Nucleus accumbens (tissue), 56 donors: Measurements from ENCODE around the gene FGF8.
"Not testable (repeated sequence)": the region's sequence is repeated elsewhere in the genome, so short reads cannot be mapped to it uniquely, and the experiment has no call there.

Experiments used
- DNase-seq, 56 donors: peaks; one replicate each; lab custom pipeline; 2025; lab: John Stamatoyannopoulos, UW

The FGF8 gene, protein sequence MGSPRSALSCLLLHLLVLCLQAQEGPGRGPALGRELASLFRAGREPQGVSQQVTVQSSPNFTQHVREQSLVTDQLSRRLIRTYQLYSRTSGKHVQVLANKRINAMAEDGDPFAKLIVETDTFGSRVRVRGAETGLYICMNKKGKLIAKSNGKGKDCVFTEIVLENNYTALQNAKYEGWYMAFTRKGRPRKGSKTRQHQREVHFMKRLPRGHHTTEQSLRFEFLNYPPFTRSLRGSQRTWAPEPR

DNA sequence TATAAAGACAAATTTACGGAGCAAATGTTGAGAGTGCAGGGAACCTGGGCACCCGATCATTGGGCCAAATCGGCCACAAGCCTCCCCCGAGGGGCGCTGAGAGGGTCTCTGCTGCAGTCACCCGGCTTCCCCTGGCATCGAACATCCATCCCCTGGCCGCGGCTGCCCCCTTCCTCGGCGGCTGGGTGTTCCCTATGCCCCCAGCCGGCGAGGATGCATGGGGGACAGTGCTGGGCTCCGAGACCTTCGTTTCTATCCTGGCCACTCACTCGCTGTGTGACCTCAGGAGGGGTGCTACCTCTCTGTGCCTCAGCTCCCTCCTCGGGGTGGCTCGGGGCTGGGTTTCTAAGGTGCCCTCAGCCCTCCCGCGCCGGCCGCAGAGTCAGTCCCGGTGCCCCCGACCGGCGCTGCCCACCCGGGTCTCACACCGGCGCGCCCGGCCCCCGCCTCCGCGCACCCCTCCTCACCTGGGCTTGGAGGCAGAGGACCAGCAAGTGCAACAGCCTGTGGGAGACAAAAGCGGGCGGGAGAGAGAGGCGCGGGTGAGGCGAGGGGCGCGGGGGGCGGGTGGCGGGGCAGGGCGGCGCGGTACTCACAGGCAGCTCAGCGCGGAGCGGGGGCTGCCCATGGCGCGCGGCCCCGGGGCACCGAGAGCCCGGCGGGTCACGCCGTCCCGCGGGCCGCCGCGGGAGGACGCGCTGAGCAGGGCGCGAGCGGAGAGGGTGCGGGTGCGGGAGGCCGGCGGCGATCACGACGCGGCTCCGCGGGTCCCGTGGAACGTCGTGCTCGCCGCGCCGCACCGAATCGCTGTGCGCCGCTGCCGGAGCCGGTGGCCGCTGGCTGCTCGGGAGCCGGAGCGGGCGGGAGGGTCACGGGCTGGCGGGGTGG is at the start of gene FGF8:
FGF8 (minus strand) TSS at position 842 of the 888 bp plus-strand sequence; CDS start at position 628, 214 bp downstream.
- peak in 1 of 56 donors; percentile 40 for DNase-seq

DNA sequence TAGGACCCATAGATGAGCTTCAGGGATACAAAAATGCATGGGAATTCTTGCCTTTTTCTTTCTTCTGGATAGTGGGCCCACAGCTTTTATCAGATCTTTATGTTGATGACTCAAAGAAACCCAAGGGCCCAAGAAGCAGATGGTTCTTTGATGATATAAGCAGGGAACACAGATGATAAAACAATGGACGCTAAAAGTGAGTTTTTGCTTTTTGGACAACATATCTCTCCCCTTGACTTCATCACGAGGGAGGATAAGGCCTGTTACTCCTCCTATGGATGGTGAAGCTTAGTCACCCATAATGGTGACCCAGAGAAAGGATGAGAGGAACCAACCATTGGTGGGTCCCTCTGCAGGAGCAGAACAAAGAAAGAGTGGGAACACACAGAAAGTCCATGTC is 48.8 kb upstream of the FGF8 start:
- no peak for DNase-seq

DNA sequence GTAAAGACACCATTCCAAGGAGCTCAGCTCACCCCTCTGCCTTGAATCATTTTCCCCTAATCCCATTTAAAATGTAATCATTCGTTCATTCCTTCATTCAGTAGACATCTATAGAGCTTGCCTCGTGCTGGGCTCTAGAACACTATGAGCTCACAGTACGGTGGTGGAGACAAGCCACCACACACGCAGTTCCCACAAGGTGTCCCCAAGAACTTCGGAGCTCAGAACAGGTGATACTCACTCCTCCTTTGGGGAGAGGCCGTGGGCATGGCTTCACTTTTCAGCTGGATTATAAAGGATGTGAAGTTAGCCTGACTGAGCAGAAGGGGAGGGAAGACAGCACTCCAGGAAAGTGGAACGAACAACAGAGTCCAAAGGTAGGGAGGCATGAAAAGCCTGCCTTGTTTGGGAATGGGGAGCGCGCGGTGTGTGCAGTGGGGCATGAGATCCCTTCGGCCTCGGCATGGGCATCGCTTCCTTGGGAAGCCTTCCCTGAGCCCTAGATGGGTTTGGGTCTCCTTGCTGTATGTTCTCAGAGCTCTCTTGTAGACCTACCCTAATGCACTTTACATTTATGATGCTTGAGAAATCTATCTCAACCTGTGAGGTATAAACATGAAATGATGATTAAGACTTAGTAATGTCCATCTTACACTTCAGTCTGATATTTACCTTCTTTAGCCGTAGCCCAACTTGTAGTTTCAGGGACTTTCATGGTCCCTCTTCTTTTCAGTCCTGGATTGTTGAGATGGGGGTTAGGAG is 43.1 kb upstream of the FGF8 start:
- DNase-seq = peak in 9 of 56 donors; percentile 33 to 80 (median 57)

DNA sequence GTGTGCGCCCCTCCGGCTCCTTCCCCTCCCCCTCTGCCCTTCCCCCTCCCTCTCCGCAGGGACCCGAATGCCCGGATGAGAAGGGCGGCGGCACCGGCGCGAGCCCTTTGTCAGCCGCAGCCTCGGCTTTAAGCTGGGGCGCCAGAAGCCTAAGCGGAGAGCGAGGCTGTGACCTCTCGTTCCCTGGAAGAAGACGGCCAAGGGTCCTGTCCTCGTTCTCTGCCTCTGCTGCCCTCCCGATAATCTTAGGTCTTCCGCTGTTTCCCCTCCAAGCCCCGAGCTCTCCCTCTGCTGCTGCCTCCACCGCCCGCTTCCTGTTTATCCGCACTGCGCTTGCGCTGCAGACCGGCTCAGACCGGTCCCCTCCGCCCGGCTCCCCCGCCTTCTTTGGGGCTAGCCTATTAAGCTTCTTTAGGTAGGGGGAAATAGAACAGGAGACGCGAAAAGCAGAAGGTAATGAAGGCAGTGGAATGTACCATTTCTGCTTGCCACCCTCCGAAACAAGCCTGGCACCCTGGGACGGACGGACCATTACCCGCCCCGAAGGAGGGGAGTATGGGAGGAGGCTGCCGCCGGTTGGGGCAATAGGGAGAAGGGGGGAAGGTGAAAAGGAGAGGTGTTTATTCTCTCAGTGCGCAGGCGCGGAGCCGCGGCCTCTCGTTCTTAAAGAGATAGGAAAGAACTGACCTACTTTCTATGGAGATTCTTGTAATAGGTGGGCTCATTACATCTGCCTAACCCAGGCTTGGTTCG is 42.4 kb upstream of the FGF8 start, which contains the start of gene OGA:
OGA (minus strand) TSS at position 326 of the 753 bp plus-strand sequence. CDS start 422 bp downstream, outside the sequence.
- DNase-seq = peak; percentile 87 to 100 (median 97)

GRCh38 chr10:101817337-101818118 is 41.6 kb upstream of the FGF8 start:
- DNase-seq = peak in 37 of 56 donors; percentile 22 to 76 (median 54)

DNA sequence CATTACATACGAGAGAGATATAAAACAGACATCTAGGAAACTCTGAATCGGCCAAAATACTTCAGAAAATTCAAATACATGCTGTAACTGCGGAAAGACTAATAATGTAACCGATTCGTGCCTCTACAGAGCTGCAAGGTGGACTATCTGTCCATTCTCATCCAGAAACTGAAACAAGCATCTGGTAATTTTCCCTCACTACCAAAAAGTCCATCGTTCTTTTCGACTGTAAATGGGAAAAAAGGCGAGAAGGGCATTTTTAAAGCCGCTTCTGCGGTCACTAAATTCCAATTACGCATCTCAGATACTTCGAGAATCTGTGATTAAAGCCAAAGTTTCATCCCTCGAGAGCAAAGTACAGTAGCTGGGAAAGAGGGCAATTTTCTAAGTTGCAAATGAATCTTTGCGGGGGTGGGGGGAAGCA is 41.0 kb upstream of the FGF8 start:
- no peak for DNase-seq

DNA sequence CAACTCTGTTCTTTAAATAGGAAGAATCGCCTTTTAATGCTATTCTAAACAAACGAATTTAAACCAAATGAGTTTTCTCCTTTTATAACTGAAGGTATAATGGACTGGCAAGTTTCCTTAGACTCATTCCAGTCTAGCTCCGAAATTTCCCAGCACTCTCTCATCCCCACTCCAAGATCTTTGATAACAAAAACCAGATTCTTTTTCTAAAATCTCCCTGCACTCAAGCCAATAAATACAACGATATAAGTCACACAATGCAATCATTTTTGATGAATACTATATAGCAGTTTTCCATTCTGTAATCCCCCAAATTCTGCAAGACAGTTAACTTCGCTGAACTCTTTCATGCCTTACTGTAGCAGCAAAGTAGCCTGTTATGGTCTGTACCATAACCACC is 40.5 kb upstream of the FGF8 start:
- DNase-seq = no peak

GRCh38 chr10:101814466-101815071 is 38.7 kb upstream of the FGF8 start:
- DNase-seq = no peak

DNA sequence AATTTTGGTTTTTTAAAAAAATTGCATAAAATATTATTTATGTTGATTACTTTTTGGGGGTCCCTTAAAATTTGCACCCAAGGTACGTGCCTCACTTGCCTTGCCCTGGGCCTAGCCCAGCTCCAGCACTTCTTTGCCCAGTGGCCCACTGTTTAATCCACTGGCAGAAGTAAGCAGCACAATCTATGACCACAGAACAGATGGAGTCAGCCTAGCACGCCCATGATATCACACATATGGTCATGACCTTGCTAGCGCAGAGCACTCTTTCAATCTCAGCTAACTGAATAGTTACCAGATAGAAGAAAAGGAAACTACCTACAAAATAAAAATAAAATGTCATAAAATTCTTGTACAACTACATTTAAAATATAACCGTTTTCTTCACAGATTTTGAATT is 36.7 kb upstream of the FGF8 start:
- DNase-seq = no peak

DNA sequence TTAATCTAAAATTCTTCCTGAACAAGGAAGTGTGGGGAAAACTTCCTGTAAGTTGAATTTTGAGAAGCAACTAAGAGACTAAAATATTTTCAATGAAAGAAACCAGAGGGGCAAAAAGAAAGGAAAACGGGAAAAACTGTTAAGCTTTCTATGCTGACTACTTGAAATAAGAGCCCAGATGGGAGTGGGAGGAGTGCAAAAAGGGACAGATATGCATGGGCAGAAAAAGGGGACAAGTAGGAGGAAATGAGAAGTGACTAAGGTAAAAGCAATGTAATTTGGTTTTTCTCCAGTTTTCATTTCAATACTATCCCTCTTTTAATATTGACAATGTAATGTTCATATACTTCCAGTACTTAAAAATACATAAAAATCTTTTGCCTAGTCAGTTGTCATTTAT is 31.2 kb upstream of the FGF8 start:
- DNase-seq = no peak

DNA sequence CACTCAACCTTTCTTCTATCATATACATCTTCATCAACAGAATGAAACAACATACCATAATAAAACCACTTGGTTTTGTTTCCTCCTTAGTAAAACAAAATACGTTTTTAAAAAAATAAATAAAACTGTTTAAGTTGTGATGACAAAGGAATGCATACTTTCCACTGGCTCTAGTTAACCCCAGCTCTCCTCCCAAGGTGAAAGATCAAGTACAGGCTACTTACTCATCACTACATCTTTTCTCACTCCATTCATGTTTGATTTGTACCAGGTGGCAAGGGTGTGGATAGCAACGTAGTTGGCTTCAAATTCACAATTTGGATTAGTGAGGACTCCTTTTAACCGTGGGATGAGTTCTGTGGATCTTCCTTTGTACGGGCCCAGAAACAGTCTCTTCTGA is 27.6 kb upstream of the FGF8 start:
- DNase-seq = no peak

DNA sequence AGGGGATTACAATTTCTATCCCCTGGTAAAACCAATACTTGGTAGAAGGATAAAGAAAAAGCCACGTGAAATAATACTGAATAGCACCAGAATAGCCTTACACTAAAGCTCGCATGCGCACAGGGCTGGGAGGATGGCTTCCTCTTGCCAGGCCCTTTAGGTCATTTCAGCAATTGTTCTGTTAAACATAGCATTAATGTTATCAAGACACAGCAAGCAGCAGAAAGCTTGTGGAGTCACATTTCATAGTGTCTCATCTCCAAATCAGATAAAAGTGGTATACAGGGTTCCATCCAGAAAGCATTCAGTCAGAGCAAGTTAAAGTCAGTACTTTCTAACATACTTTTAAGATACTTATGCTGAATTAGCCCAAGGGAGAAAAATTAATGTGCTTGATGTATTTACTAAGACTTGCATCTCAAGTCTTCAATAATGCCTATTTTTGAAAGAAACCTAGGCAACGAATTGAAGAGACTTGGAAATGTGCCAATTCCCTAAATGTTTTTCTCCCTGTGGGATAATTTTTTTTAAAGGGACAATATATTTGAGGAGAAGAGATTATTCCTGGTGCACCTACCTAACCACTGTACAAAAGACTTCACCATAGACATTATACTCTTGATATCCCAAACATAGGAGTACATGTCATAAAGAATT is 21.6 kb upstream of the FGF8 start:
- no peak for DNase-seq

DNA sequence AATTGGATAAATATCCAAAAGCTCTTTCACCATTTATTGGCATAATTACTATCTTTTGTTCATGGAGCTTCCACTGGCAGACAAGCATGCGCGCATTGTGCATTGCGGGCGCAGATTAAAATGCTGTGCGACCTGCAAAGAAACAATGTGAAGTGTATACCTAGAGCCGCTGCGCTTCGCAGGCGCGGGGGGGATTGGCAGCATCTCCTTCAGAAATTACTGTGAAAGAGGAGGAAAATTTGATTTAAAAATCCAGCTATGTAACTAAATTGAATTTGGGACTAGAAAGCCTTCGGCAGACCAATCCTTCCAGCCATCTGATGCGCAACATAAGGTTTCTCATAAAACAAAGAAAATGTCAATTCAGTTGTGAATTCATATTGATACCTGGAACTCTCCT is 17.6 kb upstream of the FGF8 start:
- no peak for DNase-seq

DNA sequence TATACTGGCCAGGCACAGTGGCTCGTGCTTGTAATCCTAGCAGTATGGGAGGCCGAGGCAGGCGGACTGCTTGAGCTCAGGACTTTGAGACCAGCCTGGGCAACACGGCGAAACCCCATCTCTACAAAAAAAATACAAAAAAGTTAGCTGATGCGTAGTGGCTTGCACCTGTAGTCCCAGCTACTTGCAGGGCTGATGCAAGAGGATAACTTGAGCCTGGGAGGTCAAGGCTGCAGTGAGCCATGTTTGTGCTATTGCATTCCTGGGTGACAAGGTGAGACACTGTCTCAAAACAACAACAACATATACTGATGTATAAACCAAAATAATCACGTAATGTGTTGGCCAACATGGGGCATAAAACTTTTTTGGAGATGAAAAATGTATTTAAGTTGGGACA is 13.8 kb upstream of the FGF8 start:
- DNase-seq = no peak

- not testable (repeated sequence) for DNase-seq
Observed at GRCh38 chr10:101789231-101789630, 13.3 kb upstream of the FGF8 start.

- DNase-seq = no peak
Observed at GRCh38 chr10:101785801-101786200, 9.9 kb upstream of the FGF8 start.

GRCh38 chr10:101784558-101784957 is 8.6 kb upstream of the FGF8 start:
- no peak for DNase-seq

- no peak for DNase-seq
Observed at GRCh38 chr10:101783736-101784118, 7.8 kb upstream of the FGF8 start.
